Measurements from ENCODE around the gene SFTPD.

DNA sequence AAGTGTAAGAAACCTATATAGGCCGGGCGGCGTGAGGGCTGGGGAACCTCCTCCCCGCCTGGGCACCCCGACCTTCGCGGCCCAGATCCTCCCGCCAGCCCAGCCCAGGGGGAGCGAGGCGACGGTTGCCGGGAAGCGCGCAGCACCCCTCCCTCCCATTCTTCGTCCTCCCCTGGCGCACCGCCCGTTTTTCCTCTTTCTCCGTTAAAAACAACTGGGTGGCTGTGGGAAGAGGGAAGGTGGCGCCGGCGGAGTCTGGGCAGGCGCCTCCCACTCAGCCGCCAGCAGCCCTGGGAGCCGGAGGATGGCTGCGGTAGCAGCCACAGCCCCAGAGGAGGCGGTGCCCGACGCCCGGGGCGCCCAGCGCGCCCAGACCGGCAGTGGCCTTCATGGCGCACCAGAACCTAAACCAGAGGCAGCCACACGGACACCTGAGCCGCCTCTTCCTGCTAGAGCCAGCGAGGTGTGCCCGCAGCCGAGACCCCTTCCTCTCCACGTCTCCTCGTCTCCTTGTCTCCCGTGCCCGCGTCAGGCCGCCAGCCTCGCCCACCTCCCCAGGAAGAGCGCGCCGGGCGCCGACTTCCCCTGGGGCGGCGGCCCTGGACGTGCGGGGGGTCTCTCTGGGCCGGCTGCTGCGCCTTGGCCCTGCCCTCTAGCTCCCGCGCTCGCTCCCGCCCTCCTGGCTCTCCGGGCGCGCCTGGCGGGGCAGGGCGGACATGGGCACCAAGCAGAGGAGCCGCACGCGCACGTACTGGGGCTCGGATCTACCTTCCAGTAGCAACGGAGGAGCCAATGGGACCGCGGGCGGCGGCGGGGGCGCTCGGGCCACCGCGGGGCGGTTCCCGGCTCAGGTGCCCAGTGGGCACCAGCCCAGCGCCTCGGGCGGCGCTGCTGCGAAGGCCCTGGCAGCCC is 32.8 kb upstream of the SFTPD start:
- TF ChIP-seq, protein P1, sequence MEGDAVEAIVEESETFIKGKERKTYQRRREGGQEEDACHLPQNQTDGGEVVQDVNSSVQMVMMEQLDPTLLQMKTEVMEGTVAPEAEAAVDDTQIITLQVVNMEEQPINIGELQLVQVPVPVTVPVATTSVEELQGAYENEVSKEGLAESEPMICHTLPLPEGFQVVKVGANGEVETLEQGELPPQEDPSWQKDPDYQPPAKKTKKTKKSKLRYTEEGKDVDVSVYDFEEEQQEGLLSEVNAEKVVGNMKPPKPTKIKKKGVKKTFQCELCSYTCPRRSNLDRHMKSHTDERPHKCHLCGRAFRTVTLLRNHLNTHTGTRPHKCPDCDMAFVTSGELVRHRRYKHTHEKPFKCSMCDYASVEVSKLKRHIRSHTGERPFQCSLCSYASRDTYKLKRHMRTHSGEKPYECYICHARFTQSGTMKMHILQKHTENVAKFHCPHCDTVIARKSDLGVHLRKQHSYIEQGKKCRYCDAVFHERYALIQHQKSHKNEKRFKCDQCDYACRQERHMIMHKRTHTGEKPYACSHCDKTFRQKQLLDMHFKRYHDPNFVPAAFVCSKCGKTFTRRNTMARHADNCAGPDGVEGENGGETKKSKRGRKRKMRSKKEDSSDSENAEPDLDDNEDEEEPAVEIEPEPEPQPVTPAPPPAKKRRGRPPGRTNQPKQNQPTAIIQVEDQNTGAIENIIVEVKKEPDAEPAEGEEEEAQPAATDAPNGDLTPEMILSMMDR (IDR thresholded peaks at IDR 0.05) = peak in 5 of 7 experiments; percentile 5 to 17 (median 16)
- peak; percentile 79 to 91 (median 85) for TF ChIP-seq POLR2A (IDR thresholded peaks at IDR 0.05)
